Neural cell (in vitro differentiated cells): ENCODE measurements around the gene ARSB.

Source experiments
- MXI1 ChIP-seq: fragments of 450-650 bp; conservative IDR thresholded peaks from 2 replicates; pipeline ENCODE4 v1.6.1; 2014; ENCODE audit warnings: antibody characterized with exemption, mild to moderate bottlenecking; ENCODE audit not compliant: poor library complexity, severe bottlenecking
- RAD21 ChIP-seq: fragments of 450-650 bp; conservative IDR thresholded peaks from 2 replicates; pipeline ENCODE4 v1.6.1; 2014; ENCODE audit warnings: antibody characterized with exemption, mild to moderate bottlenecking, moderate library complexity
- TF ChIP-seq, protein P1 (sequence below): fragments of 450-650 bp; IDR thresholded peaks from 2 replicates; pipeline ENCODE4 v1.5.1; 2014; ENCODE audit warnings: antibody characterized with exemption, mild to moderate bottlenecking, moderate library complexity; ENCODE audit not compliant: poor library complexity, severe bottlenecking

DNA sequence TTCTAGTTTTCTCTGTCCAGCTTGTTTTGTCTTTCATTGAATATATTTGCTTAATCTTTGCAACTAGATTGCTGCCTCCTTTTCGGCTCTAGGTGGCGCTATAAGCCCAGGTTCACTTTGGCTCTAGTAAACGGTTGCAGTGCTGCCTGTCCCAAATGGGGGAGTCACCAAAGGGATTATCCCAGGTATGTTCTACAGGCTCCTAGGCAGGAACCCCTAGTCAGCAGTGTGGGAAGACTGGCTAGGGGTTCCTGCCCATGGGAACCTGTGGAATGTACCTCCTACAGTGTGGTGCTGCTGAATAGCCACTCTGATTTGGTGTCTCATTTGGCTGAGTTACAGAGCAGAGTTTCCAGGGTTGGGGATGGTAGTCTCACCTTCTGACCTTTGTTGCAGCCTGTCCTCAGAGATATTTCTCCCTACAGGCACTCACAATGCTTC, 85.2 kb downstream of the ARSB start:
- TF ChIP-seq RAD21 (no peak), MXI1 (no peak)
- TF ChIP-seq, protein P1, sequence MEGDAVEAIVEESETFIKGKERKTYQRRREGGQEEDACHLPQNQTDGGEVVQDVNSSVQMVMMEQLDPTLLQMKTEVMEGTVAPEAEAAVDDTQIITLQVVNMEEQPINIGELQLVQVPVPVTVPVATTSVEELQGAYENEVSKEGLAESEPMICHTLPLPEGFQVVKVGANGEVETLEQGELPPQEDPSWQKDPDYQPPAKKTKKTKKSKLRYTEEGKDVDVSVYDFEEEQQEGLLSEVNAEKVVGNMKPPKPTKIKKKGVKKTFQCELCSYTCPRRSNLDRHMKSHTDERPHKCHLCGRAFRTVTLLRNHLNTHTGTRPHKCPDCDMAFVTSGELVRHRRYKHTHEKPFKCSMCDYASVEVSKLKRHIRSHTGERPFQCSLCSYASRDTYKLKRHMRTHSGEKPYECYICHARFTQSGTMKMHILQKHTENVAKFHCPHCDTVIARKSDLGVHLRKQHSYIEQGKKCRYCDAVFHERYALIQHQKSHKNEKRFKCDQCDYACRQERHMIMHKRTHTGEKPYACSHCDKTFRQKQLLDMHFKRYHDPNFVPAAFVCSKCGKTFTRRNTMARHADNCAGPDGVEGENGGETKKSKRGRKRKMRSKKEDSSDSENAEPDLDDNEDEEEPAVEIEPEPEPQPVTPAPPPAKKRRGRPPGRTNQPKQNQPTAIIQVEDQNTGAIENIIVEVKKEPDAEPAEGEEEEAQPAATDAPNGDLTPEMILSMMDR: no peak
